Measurements from ENCODE around the gene ADAMTS6.

Gene ADAMTS6

GRCh38 chr5:65292196-65292595, 189.5 kb downstream of the ADAMTS6 start:
- no peak for DNase-seq (ENCODE audit: low read depth in 4 of 4, low spot score in 1 of 4)

GRCh38 chr5:65290677-65291076, 191.0 kb downstream of the ADAMTS6 start:
- no peak for DNase-seq (ENCODE audit: low read depth in 4 of 4, low spot score in 1 of 4)

GRCh38 chr5:65288657-65289056, 193.1 kb downstream of the ADAMTS6 start:
- no peak for DNase-seq (ENCODE audit: low read depth in 4 of 4, low spot score in 1 of 4)

- DNase-seq (ENCODE audit: low read depth in 4 of 4, low spot score in 1 of 4), result no peak
Observed at GRCh38 chr5:65279603-65280002, 202.1 kb downstream of the ADAMTS6 start.

GRCh38 chr5:65276178-65276890, 205.4 kb downstream of the ADAMTS6 start:
- no peak for DNase-seq (ENCODE audit: low read depth in 4 of 4, low spot score in 1 of 4)

- no peak for DNase-seq (ENCODE audit: low read depth in 4 of 4, low spot score in 1 of 4)
Observed at GRCh38 chr5:65271906-65272305, 209.8 kb downstream of the ADAMTS6 start.

- DNase-seq (ENCODE audit: low read depth in 4 of 4, low spot score in 1 of 4), result no peak
Observed at GRCh38 chr5:65268525-65268924, 213.2 kb downstream of the ADAMTS6 start.

GRCh38 chr5:65264420-65264819, 217.3 kb downstream of the ADAMTS6 start:
- DNase-seq (ENCODE audit: low read depth in 4 of 4, low spot score in 1 of 4), result no peak

GRCh38 chr5:65263321-65263720, 218.4 kb downstream of the ADAMTS6 start:
- no peak for DNase-seq (ENCODE audit: low read depth in 4 of 4, low spot score in 1 of 4)

- no peak for DNase-seq (ENCODE audit: low read depth in 4 of 4, low spot score in 1 of 4)
Observed at GRCh38 chr5:65262649-65263059, 219.1 kb downstream of the ADAMTS6 start.

GRCh38 chr5:65262096-65262495, 219.6 kb downstream of the ADAMTS6 start:
- no peak for DNase-seq (ENCODE audit: low read depth in 4 of 4, low spot score in 1 of 4)

- DNase-seq (ENCODE audit: low read depth in 4 of 4, low spot score in 1 of 4), result no peak
Observed at GRCh38 chr5:65261499-65261898, 220.2 kb downstream of the ADAMTS6 start.

GRCh38 chr5:65255294-65255693, 226.4 kb downstream of the ADAMTS6 start:
- no peak for DNase-seq (ENCODE audit: low read depth in 4 of 4, low spot score in 1 of 4)

- DNase-seq (ENCODE audit: low read depth in 4 of 4, low spot score in 1 of 4), result no peak
Observed at GRCh38 chr5:65252977-65253376, 228.7 kb downstream of the ADAMTS6 start.

GRCh38 chr5:65248896-65249295, 232.8 kb downstream of the ADAMTS6 start:
- DNase-seq (ENCODE audit: low read depth in 4 of 4, low spot score in 1 of 4), result no peak

GRCh38 chr5:65247594-65247993, 234.1 kb downstream of the ADAMTS6 start:
- DNase-seq (ENCODE audit: low read depth in 4 of 4, low spot score in 1 of 4), result no peak

GRCh38 chr5:65246741-65247140, 235.0 kb downstream of the ADAMTS6 start:
- no peak for DNase-seq (ENCODE audit: low read depth in 4 of 4, low spot score in 1 of 4)

GRCh38 chr5:65244031-65244430, 237.7 kb downstream of the ADAMTS6 start:
- DNase-seq (ENCODE audit: low read depth in 4 of 4, low spot score in 1 of 4), result no peak

GRCh38 chr5:65243161-65243560, 238.6 kb downstream of the ADAMTS6 start:
- DNase-seq (ENCODE audit: low read depth in 4 of 4, low spot score in 1 of 4), result no peak

GRCh38 chr5:65229841-65230240, 251.9 kb downstream of the ADAMTS6 start:
- no peak for DNase-seq (ENCODE audit: low read depth in 4 of 4, low spot score in 1 of 4)

- no peak for DNase-seq (ENCODE audit: low read depth in 4 of 4, low spot score in 1 of 4)
Observed at GRCh38 chr5:65213921-65214525, 267.7 kb downstream of the ADAMTS6 start.

GRCh38 chr5:65209341-65209740, 272.4 kb downstream of the ADAMTS6 start:
- no peak for DNase-seq (ENCODE audit: low read depth in 4 of 4, low spot score in 1 of 4)

- DNase-seq (ENCODE audit: low read depth in 4 of 4, low spot score in 1 of 4), result no peak
Observed at GRCh38 chr5:65204966-65205365, 276.8 kb downstream of the ADAMTS6 start.

Data from stimulated activated CD4-positive, alpha-beta T cell treated with anti-CD3 and anti-CD28 coated beads, Interleukin-1b, Interleukin-23, amount 100 ng/mL, for 24 hours (primary cell).